ENCODE measurements around the gene CLCN5. TPM values are rescaled to one million over a fixed set of nuclear protein-coding genes. Genes with fewer than 3 reads are reported as not detected.

The CLCN5 gene
- total and polyA plus RNA-seq, 12 donors = 0.83 to 3.6 (median 1.6) TPM

DNA sequence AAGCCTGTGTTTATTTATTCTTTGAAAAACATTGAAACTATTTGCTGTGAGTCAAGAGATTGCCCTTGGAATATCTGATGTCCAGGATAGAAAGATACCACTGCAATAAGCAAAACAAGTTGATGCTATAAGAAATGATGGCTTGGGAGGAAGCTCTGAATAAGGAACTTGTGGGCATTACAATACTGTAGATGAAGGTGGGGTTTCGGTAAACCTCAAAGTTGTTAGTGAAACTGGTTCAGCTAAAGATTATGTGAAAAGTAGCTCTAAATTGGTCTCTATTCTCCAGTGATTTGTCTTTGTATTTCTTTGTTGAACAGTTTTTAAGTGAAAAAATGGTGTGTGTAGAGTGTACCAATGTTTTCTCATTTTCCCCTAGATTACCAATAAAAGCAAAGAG, 149.7 kb downstream of the CLCN5 start:
- Histone ChIP-seq H3K9me3 (no peaks in the 10 kb centered on the region), H3K27ac (no peak overlapping the region), H3K4me1 (no peaks in the 10 kb centered on the region), H3K4me3 (no peak overlapping the region), H3K36me3 (no peaks in the 10 kb centered on the region), H3K27me3 (peaks cover 0 to 15% (median 0%) of the 10 kb centered on the region in 7 donors)
- ATAC-seq (no peak), DNase-seq (no peak)
- no peak for TF ChIP-seq CTCF (IDR thresholded peaks at IDR 0.05)
- intact Hi-C loops (cut with DNase I) = loop anchor here in 1 of 10 donors (10.0 kb wide), 1 partner anchor 157 kb away; no protein-coding TSS in a partner anchor
- WGBS, 2 donors = 94 to 100% methylated on average over 1 of the region's 1 CpG

DNA sequence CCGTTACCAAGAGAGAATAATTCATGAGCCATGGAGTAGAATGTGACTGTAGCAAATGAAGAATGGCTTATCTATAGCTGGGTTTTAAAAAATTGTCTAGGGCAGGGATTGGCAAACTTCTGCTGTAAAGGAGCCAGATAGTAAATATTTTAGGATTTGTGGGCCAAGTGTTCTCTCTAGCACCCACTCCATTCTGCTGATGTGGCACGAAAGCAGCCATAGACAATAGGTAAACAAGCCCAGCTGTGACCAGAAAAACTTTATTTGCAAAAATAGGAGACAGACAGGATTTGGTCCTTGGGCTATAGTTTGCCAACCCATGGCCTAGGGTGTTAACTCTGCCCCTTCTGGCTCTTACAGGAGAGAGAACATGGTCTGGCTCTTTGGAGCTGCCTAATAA, 151.2 kb downstream of the CLCN5 start:
- intact Hi-C loops (cut with DNase I) = loop anchor here in 1 of 10 donors (10.0 kb wide), 1 partner anchor 159 kb away; no protein-coding TSS in a partner anchor
- DNase-seq (no peak), ATAC-seq (no peak)
- Histone ChIP-seq H3K27ac (no peak overlapping the region), H3K27me3 (peaks cover 0 to 11% (median 0%) of the 10 kb centered on the region in 7 donors), H3K9me3 (no peaks in the 10 kb centered on the region), H3K36me3 (no peaks in the 10 kb centered on the region), H3K4me1 (no peaks in the 10 kb centered on the region), H3K4me3 (no peak overlapping the region)
- TF ChIP-seq CTCF (IDR thresholded peaks at IDR 0.05) = no peak
- WGBS, 2 donors = 96 to 97% methylated on average over 2 of the region's 2 CpGs

- Histone ChIP-seq H3K36me3 (no peaks in the 10 kb centered on the region), H3K9me3 (no peaks in the 10 kb centered on the region), H3K27ac (no peak overlapping the region), H3K4me1 (no peaks in the 10 kb centered on the region), H3K4me3 (no peak overlapping the region), H3K27me3 (no peaks in the 10 kb centered on the region)
- DNase-seq (no peak), ATAC-seq (no peak)
- intact Hi-C loops (cut with DNase I) = loop anchor here in 2 of 10 donors (5.0 to 10.0 kb wide), 2 partner anchors 158 to 161 kb away; no protein-coding TSS in a partner anchor
- no peak for TF ChIP-seq CTCF (IDR thresholded peaks at IDR 0.05)
- WGBS, 2 donors = 93 to 95% methylated on average over 4 of the region's 4 CpGs
These were observed 153.4 kb downstream of the CLCN5 start for GRCh38 chrX:50075630-50076339.

DNA sequence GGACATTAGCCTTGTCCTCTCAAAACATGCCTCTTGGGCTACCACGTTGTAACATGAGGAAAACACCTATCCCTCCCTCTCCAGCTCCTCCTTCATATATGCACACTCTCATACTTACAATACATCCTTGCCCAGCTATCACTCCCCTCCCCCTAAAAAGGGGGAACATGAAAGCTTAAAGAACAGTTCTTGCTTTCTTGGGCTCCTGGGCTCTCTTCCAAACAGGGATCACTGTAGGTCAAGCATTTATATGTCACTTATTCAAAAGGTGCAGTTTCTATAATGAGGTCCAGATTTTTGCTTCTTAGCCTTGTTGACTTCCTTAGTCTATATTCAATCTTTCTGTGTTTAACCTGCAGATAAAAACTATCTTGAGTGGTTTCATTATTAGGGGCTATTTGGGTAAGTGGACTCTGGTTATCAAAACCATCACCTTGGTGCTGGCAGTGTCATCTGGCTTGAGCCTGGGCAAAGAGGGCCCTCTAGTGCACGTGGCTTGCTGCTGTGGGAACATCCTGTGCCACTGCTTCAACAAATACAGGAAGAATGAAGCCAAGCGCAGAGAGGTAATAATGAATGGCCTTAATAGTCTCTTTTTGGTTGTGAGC, 159.0 kb downstream of the CLCN5 start:
- intact Hi-C loops (cut with DNase I) = loop anchor here in 8 of 10 donors (1.0 to 10.0 kb wide), 4 partner anchors 164 to 169 kb away; no protein-coding TSS in a partner anchor
- DNase-seq (peak; percentile 13 to 15), ATAC-seq (peak in 4 of 8 donors; percentile 34 to 73 (median 62))
- 49 to 52% methylated on average over 3 of the region's 3 CpGs for WGBS, 2 donors
- H3K27ac ChIP-seq = no peak overlapping the region
- TF ChIP-seq CTCF (IDR thresholded peaks at IDR 0.05) = peak in 7 of 9 donors; percentile 27 to 57 (median 47)
- H3K9me3 ChIP-seq = no peaks in the 10 kb centered on the region
- H3K4me1 ChIP-seq = no peaks in the 10 kb centered on the region
- peaks cover 0 to 8% (median 0%) of the 10 kb centered on the region in 7 donors for H3K27me3 ChIP-seq
- H3K4me3 ChIP-seq = no peak overlapping the region
- H3K36me3 ChIP-seq = peaks cover 0 to 5% (median 0%) of the 10 kb centered on the region in 9 donors
